ENCODE results near the gene NNMT.

NNMT gene

DNA sequence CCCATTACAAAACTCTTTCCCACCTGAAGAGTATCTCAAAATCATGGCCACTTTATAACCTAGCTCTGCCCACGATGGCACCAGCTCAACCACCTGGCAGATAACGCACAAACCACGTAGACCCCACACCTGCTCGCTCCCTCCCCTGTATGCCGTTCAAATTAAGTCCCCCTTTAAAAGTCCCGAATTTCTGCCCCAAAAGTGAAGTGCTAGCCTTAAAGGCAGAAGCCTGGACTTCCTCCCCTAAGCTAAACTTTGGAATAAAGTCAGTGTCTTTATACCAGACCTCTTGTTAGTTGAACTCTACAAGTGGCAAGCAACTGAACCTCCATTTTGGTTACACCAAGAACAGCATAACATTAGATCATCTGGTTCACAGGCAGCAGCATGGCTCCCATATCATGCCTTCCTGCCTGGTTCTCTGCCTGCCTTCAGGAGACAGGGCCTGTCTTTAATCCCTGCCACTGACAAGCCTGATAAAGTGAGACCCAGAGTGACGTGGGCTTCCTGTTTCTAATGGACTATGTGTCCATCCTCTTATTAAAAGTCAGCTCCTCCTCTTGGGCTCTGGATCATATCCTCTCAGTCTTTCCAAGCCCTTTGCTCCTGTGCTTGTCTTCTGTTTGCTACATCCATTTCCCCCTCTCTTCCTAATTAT, 32.6 kb upstream of the NNMT start:
- DNase-seq (ENCODE audit: low read depth) = no peak

DNA sequence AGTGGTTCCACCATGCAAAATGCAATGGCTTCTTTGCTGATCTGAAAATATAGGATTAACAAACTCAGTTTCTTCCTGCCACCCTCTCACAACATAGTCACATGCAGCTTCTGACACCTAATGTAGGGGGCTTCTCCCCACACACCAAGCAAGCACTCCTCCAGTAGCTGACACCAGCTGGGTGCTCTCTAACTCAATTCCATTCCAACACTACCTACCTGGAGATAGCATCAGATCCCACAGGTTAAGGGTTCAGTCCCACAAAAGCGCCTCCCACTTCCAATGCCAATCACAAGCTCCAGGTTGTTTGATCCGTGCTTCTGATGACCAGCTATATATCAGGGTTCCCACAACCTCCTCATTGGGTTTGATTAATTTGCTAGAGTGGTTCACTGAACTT, 31.8 kb upstream of the NNMT start:
- no peak for DNase-seq (ENCODE audit: low read depth)

GRCh38 chr11:114265122-114265878, 30.9 kb upstream of the NNMT start:
- DNase-seq (ENCODE audit: low read depth) = no peak

GRCh38 chr11:114269498-114269897, 26.7 kb upstream of the NNMT start:
- no peak for DNase-seq (ENCODE audit: low read depth)

DNA sequence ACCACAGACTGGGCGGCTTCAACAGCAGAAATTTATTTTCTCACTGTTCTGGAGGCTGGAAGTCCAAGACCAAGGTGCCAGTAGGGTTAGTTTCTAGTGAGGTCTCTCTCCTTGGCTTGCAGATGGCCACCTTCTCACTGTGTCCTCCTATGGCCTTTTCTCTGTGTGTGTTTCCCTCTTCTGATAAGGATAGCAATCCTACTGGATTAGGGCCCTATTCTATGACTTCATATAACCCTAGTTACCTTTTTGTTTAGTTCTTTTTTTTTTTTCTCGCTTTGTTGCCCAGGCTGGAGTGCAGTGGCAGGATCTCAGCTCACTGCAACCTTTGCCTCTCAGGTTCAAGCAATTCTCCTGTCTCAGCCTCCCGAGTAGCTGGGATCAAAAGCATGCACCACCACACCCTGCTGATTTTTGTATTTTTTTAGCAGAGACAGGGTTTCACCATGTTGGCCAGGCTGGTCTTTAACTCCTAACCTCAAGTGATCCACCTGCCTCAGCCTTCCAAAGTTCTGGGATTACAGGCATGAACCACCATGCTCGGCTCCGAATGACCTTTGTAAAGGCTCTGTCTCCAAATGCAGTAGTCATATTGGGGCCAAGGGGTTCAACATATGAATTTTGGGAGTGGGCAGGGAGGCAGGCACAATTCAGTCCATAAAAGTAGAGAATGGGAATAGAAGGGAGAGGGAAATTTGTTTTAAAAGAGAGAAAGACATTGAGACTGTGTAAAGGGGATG, 25.5 kb upstream of the NNMT start:
- no peak for DNase-seq (ENCODE audit: low read depth)

GRCh38 chr11:114271316-114271715, 24.9 kb upstream of the NNMT start:
- DNase-seq (ENCODE audit: low read depth) = no peak

DNA sequence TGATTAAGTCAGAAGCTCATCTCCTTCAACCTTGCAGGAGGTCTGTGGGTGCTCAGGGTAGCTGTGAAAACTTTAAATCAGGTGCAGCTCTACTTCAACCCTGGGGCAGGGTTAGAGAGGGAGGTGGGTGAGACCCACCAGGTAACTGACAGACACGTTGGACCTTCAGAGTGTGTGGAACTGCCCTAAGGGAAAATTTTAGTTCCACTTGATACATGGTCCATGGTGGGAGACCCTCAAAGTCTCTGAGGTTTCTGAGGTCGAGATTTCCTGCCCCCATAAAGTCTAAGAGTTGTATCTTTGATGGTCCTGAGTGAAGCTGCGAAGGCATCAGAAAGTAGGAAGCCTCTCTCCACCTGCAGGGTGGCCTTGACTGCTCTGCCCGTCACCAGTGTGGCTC, 23.9 kb upstream of the NNMT start:
- no peak for DNase-seq (ENCODE audit: low read depth)

GRCh38 chr11:114273071-114273470, 23.1 kb upstream of the NNMT start:
- no peak for DNase-seq (ENCODE audit: low read depth)

DNA sequence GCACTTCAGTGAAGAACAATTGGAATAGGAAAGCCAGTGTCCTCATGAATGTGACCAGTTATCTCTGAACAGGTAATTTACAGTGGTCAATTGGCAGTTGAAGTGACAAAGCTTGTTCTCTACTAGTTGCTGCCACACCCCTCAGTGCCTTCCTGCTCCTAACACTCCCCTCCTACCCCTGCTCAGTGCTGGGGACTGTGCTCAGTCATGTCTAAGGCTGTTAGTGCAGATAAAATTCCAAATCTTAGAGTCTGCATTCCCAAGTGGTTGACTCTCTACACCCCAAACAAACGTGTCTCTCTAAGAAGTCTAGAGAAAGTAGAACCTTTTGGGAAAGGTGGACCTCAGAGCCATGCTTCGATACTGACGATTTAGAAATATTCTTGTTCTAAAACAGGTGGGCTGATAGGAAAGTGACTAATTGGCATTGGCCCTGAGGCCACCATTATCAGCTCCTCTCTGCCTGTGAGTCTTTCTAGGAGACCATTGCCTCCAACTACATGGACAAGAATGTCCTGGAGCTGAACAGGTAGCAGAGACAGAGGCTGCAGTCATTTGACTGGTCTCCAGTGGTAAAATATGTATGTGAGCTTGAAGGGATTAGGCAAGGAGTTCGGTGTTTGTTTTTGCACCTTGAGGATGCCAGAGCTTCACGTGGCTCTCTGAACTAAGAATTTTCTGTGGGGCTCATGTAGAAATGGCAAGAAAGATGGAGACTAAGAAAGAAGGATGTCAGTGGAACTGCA, 22.1 kb upstream of the NNMT start:
- DNase-seq (ENCODE audit: low read depth) = no peak

DNA sequence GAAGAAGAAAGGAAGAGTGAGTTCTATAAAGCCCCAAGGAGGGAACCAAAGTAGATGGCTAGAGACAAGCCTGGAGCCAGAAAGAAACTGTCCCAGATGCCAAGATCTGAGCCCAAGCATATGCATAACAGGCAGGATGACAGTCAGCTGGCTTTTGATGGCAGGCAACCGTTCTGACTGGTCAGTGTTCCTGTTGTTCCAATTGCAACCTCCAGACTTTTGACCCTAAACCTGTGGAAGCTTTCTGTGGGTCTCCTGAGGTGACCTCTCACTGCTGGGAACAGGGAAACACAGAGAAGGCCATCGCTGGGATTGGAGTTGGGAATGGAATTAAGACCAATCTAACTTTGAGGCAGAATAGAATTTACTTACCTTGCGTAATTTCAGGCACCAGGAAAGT, 21.6 kb upstream of the NNMT start:
- no peak for DNase-seq (ENCODE audit: low read depth)

GRCh38 chr11:114275280-114275679, 20.9 kb upstream of the NNMT start:
- no peak for DNase-seq (ENCODE audit: low read depth)

- no peak for DNase-seq (ENCODE audit: low read depth)
Observed at GRCh38 chr11:114276077-114276476, 20.1 kb upstream of the NNMT start.

- no peak for DNase-seq (ENCODE audit: low read depth)
Observed at GRCh38 chr11:114277637-114278341, 18.4 kb upstream of the NNMT start.

DNA sequence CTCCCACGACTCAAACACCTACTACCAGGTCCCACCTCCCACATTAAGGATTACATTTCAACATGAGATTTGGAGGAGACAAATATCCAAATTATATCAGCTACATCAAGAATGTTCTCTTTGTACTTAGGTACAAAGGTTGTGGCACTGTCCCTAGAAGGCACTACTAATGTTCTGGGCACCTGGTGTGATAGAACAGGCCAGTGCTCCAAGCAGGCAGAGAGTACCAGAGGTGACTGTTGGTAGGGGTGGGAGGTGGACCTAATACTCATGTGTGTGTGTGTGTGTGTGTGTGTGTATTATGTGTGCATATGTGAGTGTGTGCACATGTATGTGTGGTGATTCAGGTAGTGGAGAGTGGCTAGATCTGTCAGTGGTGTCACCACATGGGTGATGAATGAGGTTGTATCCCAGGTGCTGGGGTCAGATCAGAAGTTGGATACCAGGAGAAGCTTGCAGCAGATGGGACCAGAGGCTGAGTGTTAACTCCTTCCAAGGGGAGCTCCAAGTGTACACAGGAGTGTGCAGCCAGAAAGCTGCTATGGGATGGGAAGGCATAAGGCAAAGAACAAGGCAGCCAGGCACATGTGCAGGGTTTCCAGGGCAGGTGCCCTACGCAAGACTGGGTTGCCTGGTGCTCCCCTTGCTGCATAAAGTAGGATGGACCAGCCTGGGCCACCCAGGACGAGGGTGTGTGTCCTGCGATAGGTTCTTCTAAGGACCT, 17.7 kb upstream of the NNMT start:
- DNase-seq (ENCODE audit: low read depth) = no peak

GRCh38 chr11:114279792-114280546, 16.2 kb upstream of the NNMT start:
- no peak for DNase-seq (ENCODE audit: low read depth)

DNA sequence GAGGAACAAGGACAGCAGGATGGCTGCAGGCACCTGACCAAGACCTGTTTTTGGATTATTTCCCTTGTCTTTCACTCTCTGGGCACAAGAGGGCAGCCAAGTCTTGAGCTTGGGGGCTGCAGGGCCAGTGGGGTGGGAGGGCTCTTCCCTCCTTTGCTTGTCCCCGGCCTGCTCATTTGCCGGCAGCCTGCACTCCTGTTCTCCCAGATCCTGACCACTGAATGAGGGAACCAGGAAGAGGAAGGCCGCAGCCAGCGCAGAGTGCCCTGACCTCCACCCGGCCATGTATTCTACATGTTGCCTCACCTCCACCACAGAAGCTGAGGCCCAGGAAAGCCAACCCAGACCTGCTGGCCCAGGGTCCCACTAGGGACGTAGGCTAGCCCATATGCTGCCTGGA, 15.5 kb upstream of the NNMT start:
- no peak for DNase-seq (ENCODE audit: low read depth)

DNA sequence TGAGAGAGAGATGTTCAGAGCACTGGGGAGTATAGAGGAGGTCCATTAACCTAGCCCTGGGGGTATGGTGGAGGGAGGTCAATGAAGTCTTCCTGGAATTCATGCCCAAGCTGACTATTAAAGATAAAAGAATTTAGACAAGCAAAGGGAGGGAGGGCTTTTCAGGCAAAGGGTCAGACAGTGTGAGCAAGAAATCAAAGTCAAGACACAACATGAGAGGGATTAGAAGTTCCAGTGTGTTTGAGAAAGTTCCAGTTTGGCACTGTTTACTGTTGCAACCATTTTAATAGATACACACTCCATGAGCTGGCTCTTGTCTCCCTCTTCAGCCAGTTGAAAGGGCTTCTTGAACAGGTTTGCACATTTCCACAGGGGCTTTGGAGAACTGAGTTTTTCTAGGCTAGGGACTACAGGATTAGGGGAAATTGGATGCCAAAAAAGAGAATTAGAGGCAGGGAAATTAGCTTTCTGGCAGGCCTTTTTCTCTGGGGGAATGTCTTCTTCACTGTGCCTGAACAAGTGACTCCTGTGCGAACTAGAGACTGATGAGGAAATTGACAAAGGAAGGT, 14.7 kb upstream of the NNMT start:
- DNase-seq (ENCODE audit: low read depth) = no peak

DNA sequence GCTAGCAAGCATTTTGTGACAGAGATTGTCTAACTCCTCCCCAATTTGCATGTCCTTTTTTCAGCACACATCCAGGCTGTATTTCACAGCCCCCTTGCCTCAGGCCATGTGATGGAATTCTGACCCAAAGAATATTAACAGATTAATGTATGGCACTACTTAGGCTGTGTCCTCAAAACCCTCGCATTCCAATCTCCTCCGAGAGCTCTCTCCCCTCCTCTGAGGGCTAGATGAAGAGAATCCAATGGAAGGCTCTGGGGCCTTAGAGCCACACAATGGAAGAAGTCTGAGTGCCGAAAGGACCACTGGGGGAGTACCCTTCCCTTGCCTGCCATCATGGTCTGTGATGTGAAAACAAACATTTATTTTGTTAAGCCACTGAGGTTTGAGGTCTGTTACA, 13.7 kb upstream of the NNMT start:
- no peak for DNase-seq (ENCODE audit: low read depth)

GRCh38 chr11:114283422-114283821, 12.8 kb upstream of the NNMT start:
- no peak for DNase-seq (ENCODE audit: low read depth)

- DNase-seq (ENCODE audit: low read depth) = no peak
Observed at GRCh38 chr11:114284021-114284420, 12.2 kb upstream of the NNMT start.
